ENCODE data around the gene GCLM. TPM values are rescaled to one million over a fixed set of nuclear protein-coding genes. Genes with fewer than 3 reads are reported as not detected.

GCLM gene
- total and polyA plus RNA-seq, 2 donors (not counting 1 experiment from before 2014, with no cell fraction given) = 1.7 to 10.7 TPM

DNA sequence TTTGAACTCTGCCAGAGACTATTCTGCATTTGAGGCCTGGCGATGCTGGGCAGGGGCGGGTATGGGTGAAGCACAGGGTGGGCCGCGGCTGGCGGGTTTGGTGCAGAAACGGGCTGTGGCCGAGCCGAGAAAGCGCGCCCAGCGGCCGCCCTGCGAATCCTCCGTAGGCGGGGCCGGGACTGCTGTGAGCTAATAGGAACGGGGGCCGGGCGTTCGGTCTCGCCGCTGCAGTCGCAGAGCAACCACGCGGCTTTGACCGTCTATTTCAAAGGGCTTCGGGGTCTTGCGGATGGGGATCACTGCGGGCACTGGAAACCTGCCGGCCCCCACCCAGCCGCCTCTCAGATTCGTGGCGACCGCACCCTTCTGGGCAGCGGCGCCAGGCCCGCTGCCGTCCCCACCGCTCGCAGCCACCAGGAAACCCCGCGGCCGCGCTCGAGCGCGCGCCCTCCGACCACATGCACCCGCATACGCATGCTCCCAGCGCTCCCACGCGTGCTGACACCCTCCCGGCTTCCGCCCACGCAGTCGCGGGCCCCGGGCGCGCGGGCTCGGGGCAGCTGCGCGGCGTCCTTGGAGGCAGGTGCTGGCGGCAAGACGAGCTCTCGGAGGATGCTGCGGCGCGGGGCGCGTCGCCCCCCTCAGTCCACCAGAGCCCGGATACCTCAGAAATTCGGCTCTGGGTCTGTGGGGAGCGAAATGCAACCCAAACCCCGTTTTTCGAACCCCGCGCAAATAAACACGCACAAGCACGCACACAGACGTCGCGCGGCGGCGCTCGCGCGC is 62.8 kb downstream of the GCLM start:
- Mint-ChIP-seq H3K4me1 (peaks cover 24% of the 10 kb centered on the region), H3K4me3 (peak overlapping the region; percentile 95), H3K9me3 (ENCODE audit: insufficient read depth) (no peaks in the 10 kb centered on the region), H3K27me3 (peaks cover 4% of the 10 kb centered on the region), H3K27ac (peak overlapping the region; percentile 100)
- H3K4me2 ChIP-seq (replicated peaks; ENCODE audit: low read depth, low read length, poor library complexity, severe bottlenecking) = peak overlapping the region; percentile 78
- DNase-seq (peak; percentile 94), ATAC-seq (ENCODE audit: low read depth) (peak; percentile 57)
- peaks cover 0 to 7% (median 0%) of the 10 kb centered on the region in 3 donors for H3K9me3 ChIP-seq (ENCODE audit: control extremely low read depth in 1 of 3, control insufficient read depth in 2 of 3, insufficient read depth in 1 of 3, low read length in 2 of 3)
- H3K79me2 ChIP-seq (ENCODE audit: control insufficient read depth, insufficient read depth, low read length) = no peaks in the 10 kb centered on the region
- peaks cover 5 to 30% of the 10 kb centered on the region in 2 donors for H3K4me1 ChIP-seq (ENCODE audit: control insufficient read depth in 2 of 2, insufficient read depth in 2 of 2, low read length in 2 of 2)
- H2AFZ ChIP-seq (ENCODE audit: insufficient read depth, low read depth, low read length, poor library complexity, severe bottlenecking) = peak overlapping the region; percentile 84
- H3K36me3 ChIP-seq (replicated peaks in 1 of 2; ENCODE audit: control extremely low read depth in 1 of 2, control insufficient read depth in 1 of 2, extremely low read depth in 1 of 2, insufficient read depth in 2 of 2, low read length in 1 of 2) = no peaks in the 10 kb centered on the region
- peak overlapping the region; percentile 45 to 90 (median 86) for H3K4me3 ChIP-seq (ENCODE audit: control extremely low read depth in 1 of 5, extremely low read depth in 1 of 5, insufficient read depth in 1 of 5, low read depth in 2 of 5, low read length in 4 of 5)
- H3K27ac ChIP-seq (ENCODE audit: low read length in 2 of 2) = peak overlapping the region; percentile 91 to 92
- CTCF ChIA-PET = interaction anchor here (0.6 to 12.1 kb wide), 14 partner anchors 26 to 766 kb away, joined by 3 to 229 read pairs (median 5); no protein-coding TSS in a partner anchor
- H4K20me1 ChIP-seq (ENCODE audit: control insufficient read depth, insufficient read depth, low read length, poor library complexity, severe bottlenecking) = no peaks in the 10 kb centered on the region
- POLR2A ChIA-PET = interaction anchor here (1.0 to 1.3 kb wide), 5 partner anchors 30 to 767 kb away, joined by 3 to 5 read pairs (median 4); partner anchors contain the start of genes DNTTIP2, DR1 and MTF2
- intact Hi-C loops (cut with micrococcal nuclease) = loop anchor here (1.0 to 5.0 kb wide), 8 partner anchors 96 to 1081 kb away; partner anchors contain the start of genes BCAR3, CCDC18, CNN3 and DIPK1A
- H3K9ac ChIP-seq (ENCODE audit: low read length) = peak overlapping the region; percentile 89
- under 1% methylated on average over 93 of the region's 94 CpGs for WGBS (ENCODE audit: insufficient coverage)
- TF ChIP-seq, protein P1, sequence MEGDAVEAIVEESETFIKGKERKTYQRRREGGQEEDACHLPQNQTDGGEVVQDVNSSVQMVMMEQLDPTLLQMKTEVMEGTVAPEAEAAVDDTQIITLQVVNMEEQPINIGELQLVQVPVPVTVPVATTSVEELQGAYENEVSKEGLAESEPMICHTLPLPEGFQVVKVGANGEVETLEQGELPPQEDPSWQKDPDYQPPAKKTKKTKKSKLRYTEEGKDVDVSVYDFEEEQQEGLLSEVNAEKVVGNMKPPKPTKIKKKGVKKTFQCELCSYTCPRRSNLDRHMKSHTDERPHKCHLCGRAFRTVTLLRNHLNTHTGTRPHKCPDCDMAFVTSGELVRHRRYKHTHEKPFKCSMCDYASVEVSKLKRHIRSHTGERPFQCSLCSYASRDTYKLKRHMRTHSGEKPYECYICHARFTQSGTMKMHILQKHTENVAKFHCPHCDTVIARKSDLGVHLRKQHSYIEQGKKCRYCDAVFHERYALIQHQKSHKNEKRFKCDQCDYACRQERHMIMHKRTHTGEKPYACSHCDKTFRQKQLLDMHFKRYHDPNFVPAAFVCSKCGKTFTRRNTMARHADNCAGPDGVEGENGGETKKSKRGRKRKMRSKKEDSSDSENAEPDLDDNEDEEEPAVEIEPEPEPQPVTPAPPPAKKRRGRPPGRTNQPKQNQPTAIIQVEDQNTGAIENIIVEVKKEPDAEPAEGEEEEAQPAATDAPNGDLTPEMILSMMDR (IDR thresholded peaks at IDR 0.05) = no peak
- TF ChIP-seq EZH2 (IDR thresholded peaks at IDR 0.05; ENCODE audit: borderline replicate concordance, insufficient read depth, low read depth, low read length, poor library complexity, severe bottlenecking) = no peak
- no peaks in the 10 kb centered on the region for H3K27me3 ChIP-seq (replicated peaks in 1 of 4; ENCODE audit: control extremely low read depth in 1 of 4, control insufficient read depth in 3 of 4, insufficient read depth in 4 of 4, low read length in 3 of 4)
